IPS-15b (cell line): Measurements from ENCODE around the gene CCDC102B.
"Not testable (repeated sequence)": the region's sequence is repeated elsewhere in the genome, so short reads cannot be mapped to it uniquely, and the experiment has no call there.

ENCODE experiments used
- H3K27me3 ChIP-seq: one replicate; pipeline ENCODE4 v1.6.1; 2013; ENCODE audit warnings: low read length; ENCODE audit not compliant: control insufficient read depth, insufficient read depth
- H3K36me3 ChIP-seq: one replicate; pipeline ENCODE4 v1.6.1; 2013; ENCODE audit warnings: low read length; ENCODE audit not compliant: control insufficient read depth, insufficient read depth
- H3K4me1 ChIP-seq: one replicate; pipeline ENCODE4 v1.6.1; 2013; ENCODE audit warnings: mild to moderate bottlenecking, low read length; ENCODE audit not compliant: control insufficient read depth, insufficient read depth
- H3K4me3 ChIP-seq: one replicate; pipeline ENCODE4 v1.5.1; 2013; ENCODE audit warnings: low read depth, low read length
- H3K9ac ChIP-seq: one replicate; pipeline ENCODE4 v1.6.1; 2013; ENCODE audit warnings: low read depth, mild to moderate bottlenecking, low read length
- H3K9me3 ChIP-seq: one replicate; pipeline ENCODE4 v1.6.1; 2013; ENCODE audit warnings: mild to moderate bottlenecking, low read length; ENCODE audit not compliant: control insufficient read depth, insufficient read depth

Gene CCDC102B

GRCh38 chr18:68784071-68784470, 13.8 kb upstream of the CCDC102B start:
- no peak overlapping the region for H3K4me3 ChIP-seq
- no peak overlapping the region for H3K9ac ChIP-seq
- H3K4me1 ChIP-seq = peaks cover 1% of the 10 kb centered on the region
- no peaks in the 10 kb centered on the region for H3K36me3 ChIP-seq
- no peaks in the 10 kb centered on the region for H3K9me3 ChIP-seq
- no peaks in the 10 kb centered on the region for H3K27me3 ChIP-seq

- not testable (repeated sequence) for H3K9me3 ChIP-seq, H3K36me3 ChIP-seq, H3K27me3 ChIP-seq, H3K4me1 ChIP-seq, H3K9ac ChIP-seq
- H3K4me3 ChIP-seq = peak overlapping the region; percentile 32
These were observed 7.6 kb upstream of the CCDC102B start for GRCh38 chr18:68790290-68790689.

GRCh38 chr18:68791801-68792200, 6.1 kb upstream of the CCDC102B start:
- Histone ChIP-seq H3K4me1 (no peaks in the 10 kb centered on the region), H3K27me3 (no peaks in the 10 kb centered on the region), H3K36me3 (no peaks in the 10 kb centered on the region), H3K9me3 (no peaks in the 10 kb centered on the region), H3K4me3 (no peak overlapping the region), H3K9ac (no peak overlapping the region)

GRCh38 chr18:68793951-68794350, 3.9 kb upstream of the CCDC102B start:
- Histone ChIP-seq H3K4me1 (no peaks in the 10 kb centered on the region), H3K9me3 (no peaks in the 10 kb centered on the region), H3K4me3 (no peak overlapping the region), H3K36me3 (no peaks in the 10 kb centered on the region), H3K9ac (no peak overlapping the region), H3K27me3 (no peaks in the 10 kb centered on the region)

GRCh38 chr18:68796936-68797690, 767 bp upstream of the CCDC102B start:
- Histone ChIP-seq H3K27me3 (no peaks in the 10 kb centered on the region), H3K4me1 (no peaks in the 10 kb centered on the region), H3K9me3 (no peaks in the 10 kb centered on the region), H3K36me3 (no peaks in the 10 kb centered on the region), H3K9ac (no peak overlapping the region), H3K4me3 (no peak overlapping the region)

GRCh38 chr18:68800075-68800474, 2.2 kb downstream of the CCDC102B start:
- H3K9ac ChIP-seq = no peak overlapping the region
- H3K4me3 ChIP-seq = no peak overlapping the region
- H3K27me3 ChIP-seq = no peaks in the 10 kb centered on the region
- H3K36me3 ChIP-seq = no peaks in the 10 kb centered on the region
- no peaks in the 10 kb centered on the region for H3K4me1 ChIP-seq
- no peaks in the 10 kb centered on the region for H3K9me3 ChIP-seq

- H3K36me3 ChIP-seq = no peaks in the 10 kb centered on the region
- no peak overlapping the region for H3K9ac ChIP-seq
- no peaks in the 10 kb centered on the region for H3K4me1 ChIP-seq
- no peaks in the 10 kb centered on the region for H3K27me3 ChIP-seq
- H3K4me3 ChIP-seq = no peak overlapping the region
- no peaks in the 10 kb centered on the region for H3K9me3 ChIP-seq
These were observed 5.5 kb downstream of the CCDC102B start for GRCh38 chr18:68803356-68803755.

- Histone ChIP-seq H3K27me3 (no peaks in the 10 kb centered on the region), H3K36me3 (no peaks in the 10 kb centered on the region), H3K4me3 (no peak overlapping the region), H3K9me3 (no peaks in the 10 kb centered on the region), H3K9ac (no peak overlapping the region), H3K4me1 (no peaks in the 10 kb centered on the region)
These were observed 19.7 kb downstream of the CCDC102B start for GRCh38 chr18:68817584-68817983.

- Histone ChIP-seq H3K9ac (no peak overlapping the region), H3K4me3 (no peak overlapping the region), H3K4me1 (no peaks in the 10 kb centered on the region), H3K27me3 (no peaks in the 10 kb centered on the region), H3K9me3 (no peaks in the 10 kb centered on the region), H3K36me3 (no peaks in the 10 kb centered on the region)
These were observed 20.7 kb downstream of the CCDC102B start for GRCh38 chr18:68818584-68818983.

- Histone ChIP-seq H3K27me3 (no peaks in the 10 kb centered on the region), H3K4me1 (no peaks in the 10 kb centered on the region), H3K9me3 (no peaks in the 10 kb centered on the region), H3K9ac (no peak overlapping the region), H3K4me3 (no peak overlapping the region), H3K36me3 (no peaks in the 10 kb centered on the region)
These were observed 25.0 kb downstream of the CCDC102B start for GRCh38 chr18:68822926-68823325.

- Histone ChIP-seq H3K27me3 (no peaks in the 10 kb centered on the region), H3K4me3 (no peak overlapping the region), H3K9ac (no peak overlapping the region), H3K36me3 (no peaks in the 10 kb centered on the region), H3K9me3 (no peaks in the 10 kb centered on the region), H3K4me1 (peaks cover 6% of the 10 kb centered on the region)
These were observed 28.2 kb downstream of the CCDC102B start for GRCh38 chr18:68826121-68826520.

- Histone ChIP-seq H3K4me1 (peaks cover 6% of the 10 kb centered on the region), H3K27me3 (no peaks in the 10 kb centered on the region), H3K9ac (no peak overlapping the region), H3K36me3 (no peaks in the 10 kb centered on the region), H3K4me3 (no peak overlapping the region), H3K9me3 (no peaks in the 10 kb centered on the region)
These were observed 32.6 kb downstream of the CCDC102B start for GRCh38 chr18:68830256-68831045.
